Superior temporal gyrus (tissue), 1 donor: ENCODE results near the gene PRUNE1.
A peak's percentile ranks its signal among the peaks of the same experiment; 100 is the strongest.

Experiments used
- DNase-seq: peaks from one replicate; pipeline ENCODE4 v3.0.0-alpha.2; 2016; ENCODE audit errors: extremely low spot score

Gene PRUNE1

GRCh38 chr1:150976879-150977694 lies 31.2 kb upstream of the PRUNE1 start:
- DNase-seq = peak; percentile 80

GRCh38 chr1:150979092-150980056 lies 28.9 kb upstream of the PRUNE1 start:
- peak; percentile 98 for DNase-seq

- no peak for DNase-seq
Measured at GRCh38 chr1:150981177-150981804, 27.0 kb upstream of the PRUNE1 start.

- DNase-seq = no peak
Measured at GRCh38 chr1:150981805-150982712, 26.2 kb upstream of the PRUNE1 start, which contains the start of gene ANXA9. TSS of gene ANXA9 (plus strand) at chr1:150982292. CDS start at chr1:150983106, 814 bp downstream.

GRCh38 chr1:150985179-150985825 lies 22.9 kb upstream of the PRUNE1 start:
- no peak for DNase-seq

GRCh38 chr1:150987924-150988323 lies 20.3 kb upstream of the PRUNE1 start:
- no peak for DNase-seq

- no peak for DNase-seq
Measured at GRCh38 chr1:150992626-150993025, 15.6 kb upstream of the PRUNE1 start.

- no peak for DNase-seq
Measured at GRCh38 chr1:150994248-150994647, 14.0 kb upstream of the PRUNE1 start.

- no peak for DNase-seq
Measured at GRCh38 chr1:150995460-150995859, 12.8 kb upstream of the PRUNE1 start.

- peak; percentile 79 for DNase-seq
Measured at GRCh38 chr1:150995896-150996295, 12.4 kb upstream of the PRUNE1 start.

- DNase-seq = no peak
Measured at GRCh38 chr1:150997126-150997872, 10.9 kb upstream of the PRUNE1 start.

- no peak for DNase-seq
Measured at GRCh38 chr1:150997949-150998348, 10.3 kb upstream of the PRUNE1 start.

GRCh38 chr1:150999051-150999674 lies 9.1 kb upstream of the PRUNE1 start:
- peak; percentile 76 for DNase-seq

- DNase-seq = no peak
Measured at GRCh38 chr1:150999926-151000325, 8.3 kb upstream of the PRUNE1 start.

- no peak for DNase-seq
Measured at GRCh38 chr1:151000408-151000807, 7.8 kb upstream of the PRUNE1 start.

GRCh38 chr1:151001602-151002001 lies 6.6 kb upstream of the PRUNE1 start:
- no peak for DNase-seq

- no peak for DNase-seq
Measured at GRCh38 chr1:151002051-151002450, 6.2 kb upstream of the PRUNE1 start.

- DNase-seq = no peak
Measured at GRCh38 chr1:151002611-151003010, 5.6 kb upstream of the PRUNE1 start.

GRCh38 chr1:151003180-151003579 lies 5.1 kb upstream of the PRUNE1 start:
- DNase-seq = no peak
